CD4-positive, alpha-beta T cell (primary cell): ENCODE results near the gene CD99. TPM values are rescaled to one million over a fixed set of nuclear protein-coding genes. Genes with fewer than 3 reads are reported as not detected.
"Not testable (repeated sequence)": the region's sequence is repeated elsewhere in the genome, so short reads cannot be mapped to it uniquely, and the experiment has no call there.

Source experiments
- ATAC-seq: fragments of 200-7000 bp; cut with Tn5 transposase; one replicate; pipeline ENCODE4 v1.10.0; 2022; ENCODE audit warnings: mild to moderate bottlenecking; ENCODE audit not compliant: poor library complexity
- CTCF ChIA-PET: fragments of 350-600 bp; sonication (Branson Sonifier 250); formaldehyde crosslinking; loops from one replicate; lab custom pipeline; 2021; ENCODE audit warnings: antibody characterized with exemption, inconsistent platforms; lab: Charles Lee
- POLR2A ChIA-PET: fragments of 350-600 bp; sonication (Branson Sonifier 250); formaldehyde crosslinking; loops from one replicate; lab custom pipeline; 2021; ENCODE audit warnings: antibody characterized with exemption, inconsistent platforms; lab: Charles Lee
- DNase-seq, 14 experiments: peaks; one replicate each; pipeline ENCODE4 v3.0.0-alpha.2; 2013 to 2020; ENCODE audit warnings: mixed read lengths in 2 of 14
- H3K27ac ChIP-seq, 2 donors: one replicate each; pipeline versions ENCODE4 v1.5.1 to v1.7.0; 2013; ENCODE audit warnings: low read length in 2 of 2, low read depth in 1 of 2, mild to moderate bottlenecking in 1 of 2
- H3K27me3 ChIP-seq, 2 experiments: 1 replicate in 1 of 2; 2 replicates in 1 of 2; pipeline versions ENCODE4 v1.6.1 to v1.7.0; 2013; ENCODE audit warnings: low read length in 2 of 2, control low read depth in 1 of 2, mild to moderate bottlenecking in 1 of 2, moderate library complexity in 1 of 2; ENCODE audit not compliant: insufficient read depth in 2 of 2, control insufficient read depth in 1 of 2
- H3K36me3 ChIP-seq: one replicate; pipeline ENCODE4 v1.6.1; 2013; ENCODE audit warnings: low read length, control low read depth; ENCODE audit not compliant: insufficient read depth
- H3K4me1 ChIP-seq: one replicate; pipeline ENCODE4 v1.6.1; 2013; ENCODE audit warnings: low read length, control low read depth; ENCODE audit not compliant: insufficient read depth
- H3K4me3 ChIP-seq: one replicate; pipeline ENCODE4 v1.5.1; 2013; ENCODE audit warnings: mild to moderate bottlenecking, low read length, moderate library complexity
- H3K9me3 ChIP-seq, 2 experiments: 1 replicate in 1 of 2; 2 replicates in 1 of 2; pipeline versions ENCODE4 v1.6.1 to v1.7.0; 2013; ENCODE audit warnings: low read length in 2 of 2, mild to moderate bottlenecking in 2 of 2, control low read depth in 1 of 2, moderate library complexity in 1 of 2; ENCODE audit not compliant: control insufficient read depth in 1 of 2, insufficient read depth in 1 of 2
- H3K27ac Mint-ChIP-seq: one replicate; pipeline ENCODE4 v1.8.0; 2020; ENCODE audit warnings: mixed read lengths
- H3K27me3 Mint-ChIP-seq: one replicate; pipeline ENCODE4 v1.8.0; 2021; ENCODE audit warnings: mixed read lengths
- H3K36me3 Mint-ChIP-seq: one replicate; pipeline ENCODE4 v1.8.0; 2021; ENCODE audit warnings: low read depth, mixed read lengths
- H3K4me1 Mint-ChIP-seq: one replicate; pipeline ENCODE4 v1.8.0; 2021; ENCODE audit warnings: low read depth, mixed read lengths
- H3K4me3 Mint-ChIP-seq: one replicate; pipeline ENCODE4 v1.8.0; 2020; ENCODE audit warnings: mild to moderate bottlenecking, mixed read lengths
- H3K9me3 Mint-ChIP-seq: one replicate; pipeline ENCODE4 v1.8.0; 2020; ENCODE audit warnings: mixed read lengths
- CTCF ChIP-seq: fragments of 200-600 bp; IDR thresholded peaks from one replicate; pipeline ENCODE4 v1.8.0; 2022; ENCODE audit warnings: antibody characterized with exemption, mild to moderate bottlenecking
- intact Hi-C, 2 experiments: fragments of 100-400 bp; cut with DNase I in 1 of 2; cut with micrococcal nuclease in 1 of 2; formaldehyde crosslinking; loops; one replicate each; pipeline versions ENCODE4 v1.15.1 to v1.9.0; 2023 to 2025; cut with DNase I, micrococcal nuclease
- total RNA-seq, 174 experiments: library from RNA in 2 of 174; stranded (reverse) in 2 of 174; gene quantifications; one replicate each; pipeline ENCODE4 v1.2.3 and lab custom pipeline; 2021 to 2026

Gene CD99
- total RNA-seq, 2 experiments from 2014 or later, result 170 to 184 TPM

GRCh38 chrX:2672084-2672483 lies 19.0 kb upstream of the CD99 start:
- Histone ChIP-seq H3K4me3 (no peak overlapping the region), H3K27ac (no peak overlapping the region), H3K9me3 (peaks cover 0 to 3% of the 10 kb centered on the region in 2 experiments), H3K27me3 (no peaks in the 10 kb centered on the region), H3K4me1 (no peaks in the 10 kb centered on the region), H3K36me3 (no peaks in the 10 kb centered on the region)
- intact Hi-C loops, result no loop called here
- ChIA-PET POLR2A (no interaction called here), CTCF (no interaction called here)
- H3K27me3 Mint-ChIP-seq, result no peaks in the 10 kb centered on the region
- ATAC-seq, result no peak
- no peak for DNase-seq
- H3K9me3 Mint-ChIP-seq, result no peaks in the 10 kb centered on the region
- H3K4me1 Mint-ChIP-seq, result no peaks in the 10 kb centered on the region
- TF ChIP-seq CTCF, result no peak
- no peak overlapping the region for H3K27ac Mint-ChIP-seq
- H3K36me3 Mint-ChIP-seq, result no peaks in the 10 kb centered on the region
- H3K4me3 Mint-ChIP-seq, result no peak overlapping the region

- H3K4me3 Mint-ChIP-seq, result no peak overlapping the region
- intact Hi-C loops, result no loop called here
- Histone ChIP-seq H3K27me3 (no peaks in the 10 kb centered on the region), H3K36me3 (no peaks in the 10 kb centered on the region), H3K4me3 (no peak overlapping the region), H3K9me3 (peaks cover 0 to 3% of the 10 kb centered on the region in 2 experiments), H3K27ac (no peak overlapping the region), H3K4me1 (no peaks in the 10 kb centered on the region)
- ATAC-seq, result no peak
- H3K27ac Mint-ChIP-seq, result no peak overlapping the region
- ChIA-PET POLR2A (no interaction called here), CTCF (no interaction called here)
- no peaks in the 10 kb centered on the region for H3K9me3 Mint-ChIP-seq
- no peaks in the 10 kb centered on the region for H3K36me3 Mint-ChIP-seq
- no peak for DNase-seq
- no peaks in the 10 kb centered on the region for H3K4me1 Mint-ChIP-seq
- no peak for TF ChIP-seq CTCF
- no peaks in the 10 kb centered on the region for H3K27me3 Mint-ChIP-seq
Observed at GRCh38 chrX:2673611-2674010, 17.5 kb upstream of the CD99 start.

- H3K27ac ChIP-seq, POLR2A ChIA-PET, H3K4me1 Mint-ChIP-seq, H3K9me3 ChIP-seq, DNase-seq, H3K27me3 Mint-ChIP-seq, H3K4me1 ChIP-seq, H3K4me3 Mint-ChIP-seq, ATAC-seq, intact Hi-C loops, H3K36me3 ChIP-seq, H3K4me3 ChIP-seq, H3K27ac Mint-ChIP-seq, H3K27me3 ChIP-seq, H3K9me3 Mint-ChIP-seq, H3K36me3 Mint-ChIP-seq, CTCF ChIA-PET: not testable (repeated sequence)
Observed at GRCh38 chrX:2675657-2676200, 15.4 kb upstream of the CD99 start.
